ENCODE measurements around the gene COL10A1. TPM values are rescaled to one million over a fixed set of nuclear protein-coding genes. Genes with fewer than 3 reads are reported as not detected.

The COL10A1 gene
- total and polyA plus RNA-seq, 2 of the 4 experiments (the other 2 are of a cell fraction), result 0.05 TPM; not detected in 1

DNA sequence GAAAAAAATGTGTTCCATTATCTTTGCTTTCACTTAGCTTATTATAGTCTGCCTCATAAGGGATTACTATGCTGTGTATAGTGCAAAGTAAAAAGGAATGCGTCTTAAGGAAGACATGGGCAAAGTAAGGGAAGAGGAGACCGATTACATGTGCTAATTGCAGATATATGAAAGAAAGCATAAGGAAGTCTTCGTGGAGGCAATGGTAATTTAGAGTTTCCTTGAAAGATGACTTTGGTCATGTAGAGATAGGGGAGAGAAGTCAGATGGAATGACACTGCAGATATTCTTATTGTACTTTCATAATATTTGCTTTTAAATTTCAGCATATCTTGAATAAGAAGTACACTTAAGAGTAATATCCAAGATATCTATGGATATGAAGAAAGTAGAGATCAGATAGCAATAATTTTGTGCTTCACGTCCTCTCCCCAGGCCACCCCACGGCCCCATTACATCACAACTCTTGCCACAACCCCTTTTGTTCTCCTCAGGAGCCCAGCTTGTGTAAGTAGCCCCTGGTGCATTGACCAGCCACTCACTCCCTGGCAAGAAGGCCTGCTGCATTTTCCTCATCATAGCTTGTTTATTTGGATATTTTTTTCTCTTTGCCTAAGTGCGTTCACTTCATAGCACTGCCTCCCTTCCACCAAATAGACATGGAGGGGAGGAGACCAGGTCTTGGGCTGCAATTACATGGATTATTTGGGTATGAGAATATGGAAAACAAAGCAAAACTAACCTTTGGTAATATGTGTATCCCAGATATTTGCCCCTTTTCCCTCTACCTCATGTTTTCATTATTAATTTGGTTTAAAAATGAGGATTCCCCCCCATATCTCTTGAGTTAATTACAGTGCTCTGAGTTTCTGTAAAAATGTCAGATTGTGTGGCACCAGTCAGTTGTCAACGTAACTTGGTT, 30.7 kb upstream of the COL10A1 start:
- ChIA-PET POLR2A (ENCODE audit: unreplicated experiment) (no interaction called here), CTCF (interaction anchor here (0.6 kb wide), 1 partner anchor 351 kb away, joined by 3 read pairs; no protein-coding TSS in a partner anchor)
- Histone ChIP-seq H3K4me2 (ENCODE audit: low read depth, low read length) (no peak overlapping the region), H3K9ac (ENCODE audit: low read depth, low read length) (no peak overlapping the region), H2BK15ac (ENCODE audit: low read depth, low read length) (no peak overlapping the region), H3K79me1 (ENCODE audit: low read depth in 1 of 2, low read length in 2 of 2) (no peaks in the 10 kb centered on the region), H3K4me1 (ENCODE audit: control insufficient read depth, insufficient read depth, low read length) (no peaks in the 10 kb centered on the region), H3K36me3 (ENCODE audit: control insufficient read depth, insufficient read depth, low read length) (no peaks in the 10 kb centered on the region), H3K23ac (ENCODE audit: low read depth, low read length) (no peak overlapping the region; the same call in 1 of the 2 replicates), H3K27ac (ENCODE audit: insufficient read depth, low read length) (no peak overlapping the region), H2AFZ (replicated peaks; ENCODE audit: low read length, poor library complexity) (no peak overlapping the region), H3K27me3 (ENCODE audit: control insufficient read depth, insufficient read depth, low read length) (no peaks in the 10 kb centered on the region), H4K91ac (ENCODE audit: insufficient read depth, low read depth, low read length) (no peak overlapping the region), H2BK20ac (ENCODE audit: low read depth, low read length) (no peak overlapping the region), H2BK5ac (ENCODE audit: low read depth, low read length, poor library complexity, severe bottlenecking) (no peak overlapping the region), H3K18ac (ENCODE audit: low read depth, low read length) (no peak overlapping the region), H3K4me3 (ENCODE audit: insufficient read depth, low read depth, low read length) (no peak overlapping the region), H2AK9ac (replicated peaks; ENCODE audit: low read depth, low read length, poor library complexity) (no peak overlapping the region), H4K20me1 (ENCODE audit: insufficient read depth, low read length) (no peaks in the 10 kb centered on the region), H3K56ac (ENCODE audit: extremely low read depth, insufficient read depth, low read length) (no peak overlapping the region), H2BK120ac (ENCODE audit: low read depth, low read length) (no peak overlapping the region), H3K9me3 (ENCODE audit: control insufficient read depth, insufficient read depth, low read length) (no peaks in the 10 kb centered on the region), H4K8ac (ENCODE audit: low read depth in 2 of 2, low read length in 2 of 2) (no peak overlapping the region), H3K9me1 (ENCODE audit: insufficient read depth, low read length) (no peaks in the 10 kb centered on the region), H3K14ac (replicated peaks; ENCODE audit: low read depth, low read length) (no peak overlapping the region; the same call in 1 of the 2 replicates), H3K4ac (ENCODE audit: low read depth, low read length) (no peak overlapping the region), H2AK5ac (ENCODE audit: low read depth, low read length) (no peak overlapping the region), H4K5ac (ENCODE audit: low read depth, low read length) (no peak overlapping the region)
- ATAC-seq (ENCODE audit: low read depth), result no peak
- in situ Hi-C loops (cut with MboI; ENCODE audit: low sequenced_read_pairs) (no loop called here), dilution Hi-C loops (cut with HindIII; ENCODE audit: low sequenced_read_pairs, unreplicated experiment) (no loop called here), intact Hi-C loops (cut with micrococcal nuclease) (no loop called here)
- TF ChIP-seq RCOR1 (IDR thresholded peaks at IDR 0.05; ENCODE audit: insufficient replicate concordance, low read length) (no peak), MXI1 (IDR thresholded peaks at IDR 0.05; ENCODE audit: borderline replicate concordance, low read depth, low read length) (no peak), MAFK (IDR thresholded peaks at IDR 0.05; ENCODE audit: low read depth, low read length) (no peak)
- DNase-seq, result no peak
- WGBS, 2 experiments (ENCODE audit: extremely low coverage in 2 of 2, insufficient read length in 1 of 2), result 100% methylated on average over 2 of the region's 7 CpGs; no CpG with 5 or more reads in 1 of the 2 experiments
- BruUV-seq (replicated peaks), result no TSS peak
